ENCODE results near the gene DMBX1.

DNA sequence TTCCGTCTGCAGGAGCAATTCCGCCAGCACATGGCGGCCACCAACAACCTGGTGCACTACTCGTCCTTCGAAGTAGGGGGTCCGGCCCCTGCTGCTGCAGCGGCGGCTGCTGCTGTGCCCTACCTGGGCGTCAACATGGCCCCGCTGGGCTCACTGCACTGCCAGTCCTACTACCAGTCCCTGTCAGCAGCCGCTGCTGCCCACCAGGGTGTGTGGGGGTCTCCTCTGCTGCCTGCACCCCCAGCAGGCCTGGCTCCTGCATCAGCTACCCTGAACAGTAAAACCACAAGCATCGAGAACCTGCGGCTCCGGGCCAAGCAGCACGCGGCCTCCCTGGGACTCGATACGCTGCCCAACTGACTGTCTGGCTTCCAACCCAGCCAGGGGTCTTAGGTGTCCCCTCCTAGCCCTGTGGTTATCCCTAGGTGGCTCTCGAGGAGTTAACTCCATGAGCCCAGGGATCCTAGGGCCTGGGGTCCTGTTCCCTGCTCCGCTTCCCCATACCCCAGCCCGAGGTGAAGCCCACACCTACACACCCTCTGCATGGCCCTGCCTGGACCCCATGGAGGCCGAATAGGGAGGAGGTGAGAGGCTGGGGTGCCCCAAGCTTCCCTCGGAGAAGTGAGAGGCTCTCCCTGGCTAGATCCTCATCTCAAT, 22.6 kb downstream of the DMBX1 start:
- TF ChIP-seq, protein P1, sequence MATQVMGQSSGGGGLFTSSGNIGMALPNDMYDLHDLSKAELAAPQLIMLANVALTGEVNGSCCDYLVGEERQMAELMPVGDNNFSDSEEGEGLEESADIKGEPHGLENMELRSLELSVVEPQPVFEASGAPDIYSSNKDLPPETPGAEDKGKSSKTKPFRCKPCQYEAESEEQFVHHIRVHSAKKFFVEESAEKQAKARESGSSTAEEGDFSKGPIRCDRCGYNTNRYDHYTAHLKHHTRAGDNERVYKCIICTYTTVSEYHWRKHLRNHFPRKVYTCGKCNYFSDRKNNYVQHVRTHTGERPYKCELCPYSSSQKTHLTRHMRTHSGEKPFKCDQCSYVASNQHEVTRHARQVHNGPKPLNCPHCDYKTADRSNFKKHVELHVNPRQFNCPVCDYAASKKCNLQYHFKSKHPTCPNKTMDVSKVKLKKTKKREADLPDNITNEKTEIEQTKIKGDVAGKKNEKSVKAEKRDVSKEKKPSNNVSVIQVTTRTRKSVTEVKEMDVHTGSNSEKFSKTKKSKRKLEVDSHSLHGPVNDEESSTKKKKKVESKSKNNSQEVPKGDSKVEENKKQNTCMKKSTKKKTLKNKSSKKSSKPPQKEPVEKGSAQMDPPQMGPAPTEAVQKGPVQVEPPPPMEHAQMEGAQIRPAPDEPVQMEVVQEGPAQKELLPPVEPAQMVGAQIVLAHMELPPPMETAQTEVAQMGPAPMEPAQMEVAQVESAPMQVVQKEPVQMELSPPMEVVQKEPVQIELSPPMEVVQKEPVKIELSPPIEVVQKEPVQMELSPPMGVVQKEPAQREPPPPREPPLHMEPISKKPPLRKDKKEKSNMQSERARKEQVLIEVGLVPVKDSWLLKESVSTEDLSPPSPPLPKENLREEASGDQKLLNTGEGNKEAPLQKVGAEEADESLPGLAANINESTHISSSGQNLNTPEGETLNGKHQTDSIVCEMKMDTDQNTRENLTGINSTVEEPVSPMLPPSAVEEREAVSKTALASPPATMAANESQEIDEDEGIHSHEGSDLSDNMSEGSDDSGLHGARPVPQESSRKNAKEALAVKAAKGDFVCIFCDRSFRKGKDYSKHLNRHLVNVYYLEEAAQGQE (IDR thresholded peaks at IDR 0.05; ENCODE audit: low read depth, low read length) = no peak
- TF ChIP-seq JUND (IDR thresholded peaks at IDR 0.05) = no peak
- TF ChIP-seq EZH2phosphoT487 (IDR thresholded peaks at IDR 0.05; ENCODE audit: borderline replicate concordance, low read depth) = no peak
- TF ChIP-seq, protein P2, sequence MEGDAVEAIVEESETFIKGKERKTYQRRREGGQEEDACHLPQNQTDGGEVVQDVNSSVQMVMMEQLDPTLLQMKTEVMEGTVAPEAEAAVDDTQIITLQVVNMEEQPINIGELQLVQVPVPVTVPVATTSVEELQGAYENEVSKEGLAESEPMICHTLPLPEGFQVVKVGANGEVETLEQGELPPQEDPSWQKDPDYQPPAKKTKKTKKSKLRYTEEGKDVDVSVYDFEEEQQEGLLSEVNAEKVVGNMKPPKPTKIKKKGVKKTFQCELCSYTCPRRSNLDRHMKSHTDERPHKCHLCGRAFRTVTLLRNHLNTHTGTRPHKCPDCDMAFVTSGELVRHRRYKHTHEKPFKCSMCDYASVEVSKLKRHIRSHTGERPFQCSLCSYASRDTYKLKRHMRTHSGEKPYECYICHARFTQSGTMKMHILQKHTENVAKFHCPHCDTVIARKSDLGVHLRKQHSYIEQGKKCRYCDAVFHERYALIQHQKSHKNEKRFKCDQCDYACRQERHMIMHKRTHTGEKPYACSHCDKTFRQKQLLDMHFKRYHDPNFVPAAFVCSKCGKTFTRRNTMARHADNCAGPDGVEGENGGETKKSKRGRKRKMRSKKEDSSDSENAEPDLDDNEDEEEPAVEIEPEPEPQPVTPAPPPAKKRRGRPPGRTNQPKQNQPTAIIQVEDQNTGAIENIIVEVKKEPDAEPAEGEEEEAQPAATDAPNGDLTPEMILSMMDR (IDR thresholded peaks at IDR 0.05) = no peak
- TF ChIP-seq POLR2AphosphoS5 (IDR thresholded peaks at IDR 0.05; ENCODE audit: low read depth, low read length) = no peak
- TF ChIP-seq SIN3A (IDR thresholded peaks at IDR 0.05; ENCODE audit: borderline replicate concordance, low read depth, low read length) = no peak
- TF ChIP-seq TCF12 (IDR thresholded peaks at IDR 0.05) = no peak
- TF ChIP-seq, protein P3, sequence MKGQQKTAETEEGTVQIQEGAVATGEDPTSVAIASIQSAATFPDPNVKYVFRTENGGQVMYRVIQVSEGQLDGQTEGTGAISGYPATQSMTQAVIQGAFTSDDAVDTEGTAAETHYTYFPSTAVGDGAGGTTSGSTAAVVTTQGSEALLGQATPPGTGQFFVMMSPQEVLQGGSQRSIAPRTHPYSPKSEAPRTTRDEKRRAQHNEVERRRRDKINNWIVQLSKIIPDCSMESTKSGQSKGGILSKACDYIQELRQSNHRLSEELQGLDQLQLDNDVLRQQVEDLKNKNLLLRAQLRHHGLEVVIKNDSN (IDR thresholded peaks at IDR 0.05; ENCODE audit: borderline replicate concordance, low read depth) = no peak
- no peak for TF ChIP-seq RXRA (IDR thresholded peaks at IDR 0.05; ENCODE audit: borderline replicate concordance, low read depth)
- no peak for TF ChIP-seq YY1 (IDR thresholded peaks at IDR 0.05; ENCODE audit: low read depth)
- no peak for TF ChIP-seq EP300 (IDR thresholded peaks at IDR 0.05; ENCODE audit: borderline replicate concordance in 1 of 2, low read depth in 1 of 2, low read length in 1 of 2)
- TF ChIP-seq TAF1 (IDR thresholded peaks at IDR 0.05; ENCODE audit: borderline replicate concordance, low read depth, low read length) = no peak
- no peak for TF ChIP-seq MEF2A (IDR thresholded peaks at IDR 0.05; ENCODE audit: borderline replicate concordance, low read depth)
- TF ChIP-seq, protein P4, sequence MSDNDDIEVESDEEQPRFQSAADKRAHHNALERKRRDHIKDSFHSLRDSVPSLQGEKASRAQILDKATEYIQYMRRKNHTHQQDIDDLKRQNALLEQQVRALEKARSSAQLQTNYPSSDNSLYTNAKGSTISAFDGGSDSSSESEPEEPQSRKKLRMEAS (IDR thresholded peaks at IDR 0.05; ENCODE audit: low read depth) = no peak
